KOPT-K1 (cell line): ENCODE data around the gene ROCK1.
"Not testable (repeated sequence)": the region's sequence is repeated elsewhere in the genome, so short reads cannot be mapped to it uniquely, and the experiment has no call there.

Source experiments
- H3K27ac ChIP-seq: fragments of 200-600 bp; sonication (generic); 2 replicates; pipeline ENCODE4 v1.5.1; 2016; ENCODE audit warnings: antibody characterized with exemption, mild to moderate bottlenecking, low read depth, low read length; ENCODE audit not compliant: poor library complexity, severe bottlenecking
- H3K36me3 ChIP-seq: fragments of 200-600 bp; sonication (generic); 2 replicates; pipeline ENCODE4 v1.5.1; 2017; ENCODE audit warnings: antibody characterized with exemption, mild to moderate bottlenecking, low read length, moderate library complexity; ENCODE audit not compliant: insufficient read depth
- H3K9me3 ChIP-seq: fragments of 200-600 bp; sonication (generic); 2 replicates; pipeline ENCODE4 v1.5.1; 2017; ENCODE audit warnings: antibody characterized with exemption, low read length, mild to moderate bottlenecking; ENCODE audit not compliant: insufficient read depth, poor library complexity, severe bottlenecking

Gene ROCK1

DNA sequence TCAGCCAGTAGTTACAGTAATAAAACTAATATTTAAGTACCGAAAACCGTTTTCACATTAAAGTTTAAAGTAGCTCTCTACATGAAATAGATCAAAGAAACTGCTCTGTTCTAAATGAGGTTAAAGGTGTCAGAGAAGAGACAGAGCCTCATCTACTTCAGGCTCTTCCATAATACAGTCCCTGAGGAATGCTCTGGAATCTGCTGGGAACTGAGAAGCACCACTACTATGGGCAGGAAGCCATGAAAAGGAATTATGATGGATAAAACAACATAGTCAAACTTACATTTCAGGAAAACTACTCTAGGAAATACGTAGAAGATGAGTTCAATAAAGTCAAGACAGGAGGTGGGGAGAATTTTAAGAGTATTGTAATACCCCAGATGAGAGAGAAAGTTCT lies 60.0 kb downstream of the ROCK1 start:
- no peak overlapping the region for H3K27ac ChIP-seq
- H3K9me3 ChIP-seq = no peaks in the 10 kb centered on the region
- peaks cover 15% of the 10 kb centered on the region for H3K36me3 ChIP-seq

DNA sequence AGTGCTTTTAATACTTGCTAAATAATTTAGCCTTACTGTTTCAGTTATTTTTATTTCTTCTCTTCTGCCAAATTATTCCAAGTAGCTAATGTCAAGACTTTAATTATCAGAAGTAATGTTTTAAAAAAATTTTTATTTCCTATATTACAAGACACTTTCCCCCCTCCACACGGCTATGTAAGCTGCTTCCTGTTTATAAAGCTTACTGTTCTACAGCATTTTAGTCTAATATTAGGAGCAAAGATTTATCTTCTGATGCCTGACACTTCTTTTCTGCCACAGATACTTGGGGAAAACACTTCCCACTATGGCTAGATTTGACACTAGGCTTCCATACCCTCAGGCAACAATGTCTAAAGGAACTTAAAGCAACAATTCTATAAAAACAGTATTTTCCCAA lies 62.3 kb downstream of the ROCK1 start:
- Histone ChIP-seq H3K9me3 (no peaks in the 10 kb centered on the region), H3K27ac (no peak overlapping the region), H3K36me3 (peaks cover 30% of the 10 kb centered on the region)

DNA sequence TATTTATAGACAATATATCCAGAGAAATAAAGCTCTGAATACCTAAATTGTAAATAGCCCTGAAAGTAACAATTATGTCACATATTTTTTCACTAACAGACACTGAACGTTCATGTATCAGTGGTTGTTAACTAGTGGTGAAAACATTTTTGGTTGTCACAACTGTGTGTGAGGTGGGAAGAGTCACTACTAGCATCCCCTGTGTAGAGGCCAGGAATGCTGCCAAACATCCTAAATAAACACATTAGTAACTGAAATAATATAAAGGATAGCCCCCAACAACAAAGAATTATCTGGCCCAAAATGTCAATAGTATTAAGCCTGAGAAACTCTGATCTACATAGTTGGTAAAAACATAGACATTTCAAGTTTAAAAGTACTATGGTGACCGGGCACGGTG lies 64.5 kb downstream of the ROCK1 start:
- H3K27ac ChIP-seq = no peak overlapping the region
- peaks cover 50% of the 10 kb centered on the region for H3K36me3 ChIP-seq
- H3K9me3 ChIP-seq = no peaks in the 10 kb centered on the region

GRCh38 chr18:21040466-21040865 lies 71.1 kb downstream of the ROCK1 start:
- H3K9me3 ChIP-seq = no peaks in the 10 kb centered on the region
- peaks cover 87% of the 10 kb centered on the region for H3K36me3 ChIP-seq

DNA sequence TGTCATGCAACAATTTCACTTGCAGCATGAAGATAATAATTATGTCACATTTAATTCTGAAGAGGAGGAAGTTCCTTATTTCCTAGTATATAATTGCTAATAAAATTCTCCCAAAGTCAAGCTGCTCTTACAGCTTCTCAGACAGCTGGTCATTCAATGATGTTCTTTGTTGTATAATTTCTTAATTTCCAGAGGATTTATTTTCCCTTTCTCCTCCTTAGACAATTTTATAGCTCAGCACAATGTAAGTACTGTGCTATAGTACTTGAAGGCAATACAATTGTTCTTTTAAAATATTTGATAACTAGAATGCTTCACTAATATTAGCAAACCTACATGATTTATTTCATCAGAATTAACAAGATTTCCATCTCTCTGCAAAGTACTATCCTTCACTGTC lies 73.4 kb downstream of the ROCK1 start:
- H3K27ac ChIP-seq = no peak overlapping the region
- peaks cover 84% of the 10 kb centered on the region for H3K36me3 ChIP-seq
- H3K9me3 ChIP-seq = peaks cover 4% of the 10 kb centered on the region

More at GRCh38 chr18:21040466-21040865, 71.1 kb downstream of the ROCK1 start:
- H3K27ac ChIP-seq = no peak overlapping the region

GRCh38 chr18:21031845-21032244 lies 79.8 kb downstream of the ROCK1 start:
- peaks cover 21% of the 10 kb centered on the region for H3K9me3 ChIP-seq
- H3K36me3 ChIP-seq = peaks cover 67% of the 10 kb centered on the region
- no peak overlapping the region for H3K27ac ChIP-seq

DNA sequence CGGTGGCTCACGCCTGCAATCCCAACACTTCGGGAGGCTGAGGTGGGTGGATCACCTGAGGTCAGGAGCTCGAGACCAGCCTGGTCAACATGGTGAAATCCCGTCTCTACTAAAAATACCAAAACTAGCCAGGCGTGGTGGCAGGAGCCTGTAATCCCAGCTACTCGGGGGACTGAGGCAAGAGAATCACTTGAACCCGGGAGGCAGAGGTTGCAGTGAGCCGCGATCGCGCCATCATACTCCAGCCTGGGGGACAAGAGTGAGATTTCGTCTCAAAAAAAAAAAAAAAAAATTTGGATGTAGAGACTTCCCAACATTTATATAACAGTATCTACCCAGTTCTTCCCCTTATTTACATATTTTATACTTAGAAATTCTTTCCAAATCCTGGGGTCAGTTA lies 93.4 kb downstream of the ROCK1 start:
- H3K36me3 ChIP-seq = peaks cover 72% of the 10 kb centered on the region

DNA sequence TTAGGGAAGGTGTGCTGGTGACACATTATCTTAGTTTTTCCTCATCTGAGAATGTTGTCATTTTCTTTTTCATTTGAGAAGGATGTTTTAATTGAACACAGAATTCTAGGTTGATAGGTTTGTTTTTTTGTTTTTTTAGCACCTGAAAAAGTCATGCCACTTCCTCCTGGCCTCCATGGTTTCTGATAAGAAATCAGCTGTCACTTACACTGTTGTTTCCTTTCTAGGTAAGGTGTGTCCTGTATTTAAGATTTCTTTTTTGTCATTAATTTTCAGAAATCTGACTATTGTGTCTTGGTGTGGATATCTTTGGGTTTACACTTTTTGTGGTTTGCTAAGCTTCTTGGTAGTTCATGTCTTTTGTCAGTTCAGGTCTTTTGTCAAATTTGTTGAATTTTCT lies 99.3 kb downstream of the ROCK1 start:
- Histone ChIP-seq H3K36me3 (peaks cover 80% of the 10 kb centered on the region), H3K9me3 (peaks cover 13% of the 10 kb centered on the region), H3K27ac (no peak overlapping the region)

More for the DNA sequence above, 93.4 kb downstream of the ROCK1 start:
- H3K9me3 ChIP-seq, H3K27ac ChIP-seq: not testable (repeated sequence)

DNA sequence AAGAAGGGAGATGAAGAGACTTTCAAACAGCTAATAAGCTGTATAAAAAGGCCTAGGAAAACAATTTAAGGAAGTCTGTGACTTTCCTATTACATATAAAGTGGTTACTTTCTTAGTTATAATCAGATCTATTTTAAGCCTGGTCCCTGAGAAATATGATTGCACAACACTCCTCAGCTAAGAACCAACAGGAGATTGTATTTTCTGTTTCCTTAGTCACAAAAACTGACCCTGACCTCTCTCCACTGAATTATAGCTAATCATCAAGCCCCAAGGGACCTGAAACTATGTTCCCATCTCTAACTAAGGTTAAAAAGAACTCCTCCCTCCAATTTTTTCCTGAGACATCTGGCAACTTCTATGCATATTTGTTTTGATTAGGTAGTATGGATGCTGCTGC lies 106.9 kb downstream of the ROCK1 start:
- Histone ChIP-seq H3K9me3 (no peaks in the 10 kb centered on the region), H3K36me3 (peaks cover 87% of the 10 kb centered on the region), H3K27ac (no peak overlapping the region)

- H3K9me3 ChIP-seq = no peaks in the 10 kb centered on the region
- peaks cover 87% of the 10 kb centered on the region for H3K36me3 ChIP-seq
- H3K27ac ChIP-seq = no peak overlapping the region
Observed at GRCh38 chr18:21000667-21001066, 110.9 kb downstream of the ROCK1 start.

DNA sequence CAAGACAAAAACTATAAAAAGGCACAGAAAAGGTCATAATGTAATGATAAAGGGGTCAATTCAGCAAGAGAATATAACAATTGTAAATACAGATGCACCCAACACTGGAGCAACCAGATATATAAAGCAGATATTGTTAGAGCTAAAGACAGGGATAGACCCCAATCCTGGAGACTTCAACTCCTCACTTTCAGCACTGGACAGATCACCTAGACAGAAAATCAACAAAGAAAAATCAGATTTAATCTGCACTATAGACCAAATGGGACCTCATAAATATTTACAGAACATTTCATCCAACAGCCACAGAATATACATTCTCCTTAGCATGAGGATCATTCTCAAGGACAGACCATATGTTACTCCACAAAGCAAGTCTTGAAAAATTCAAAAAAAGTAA lies 114.2 kb downstream of the ROCK1 start:
- H3K9me3 ChIP-seq = no peaks in the 10 kb centered on the region
- H3K27ac ChIP-seq = no peak overlapping the region
- peaks cover 82% of the 10 kb centered on the region for H3K36me3 ChIP-seq

DNA sequence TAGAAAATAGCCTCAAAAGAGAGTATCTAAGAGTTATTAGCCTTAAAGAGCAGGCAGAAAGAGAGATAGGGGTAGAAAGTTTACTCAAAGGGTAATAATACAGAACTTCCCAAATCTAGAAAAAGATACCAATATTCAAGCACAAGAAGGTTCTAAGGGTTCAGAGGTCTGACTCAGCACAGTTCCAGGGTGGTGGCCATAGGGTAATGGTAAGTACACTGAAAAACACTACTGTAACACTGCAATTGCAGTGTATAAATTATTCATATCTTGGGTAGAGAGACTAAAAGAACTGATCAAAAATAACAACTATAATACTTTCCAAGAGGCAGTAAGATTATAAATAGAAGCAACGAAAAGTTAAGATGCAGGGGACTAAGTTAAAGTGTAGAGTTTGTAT lies 115.2 kb downstream of the ROCK1 start:
- Histone ChIP-seq H3K9me3 (no peaks in the 10 kb centered on the region), H3K36me3 (peaks cover 83% of the 10 kb centered on the region), H3K27ac (no peak overlapping the region)

DNA sequence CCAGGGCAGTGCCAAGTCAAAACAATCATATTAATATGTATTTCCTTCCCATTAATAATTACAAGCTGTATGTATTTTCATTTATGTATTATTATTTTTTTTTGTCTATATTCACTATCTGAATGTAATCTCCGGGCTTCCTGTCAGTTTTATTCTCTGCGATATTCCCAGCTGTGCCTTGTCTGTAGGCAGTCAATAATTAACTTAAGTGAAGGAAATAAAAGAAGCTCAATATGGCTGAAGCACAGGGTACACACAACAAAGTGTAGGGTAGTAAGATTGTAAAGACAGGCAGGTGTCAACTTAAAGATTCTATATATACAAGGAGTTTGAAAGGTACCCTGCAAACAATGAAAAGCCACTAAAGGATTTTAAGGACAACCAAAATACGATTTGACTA lies 122.9 kb downstream of the ROCK1 start:
- no peaks in the 10 kb centered on the region for H3K9me3 ChIP-seq
- no peak overlapping the region for H3K27ac ChIP-seq
- H3K36me3 ChIP-seq = peaks cover 92% of the 10 kb centered on the region

DNA sequence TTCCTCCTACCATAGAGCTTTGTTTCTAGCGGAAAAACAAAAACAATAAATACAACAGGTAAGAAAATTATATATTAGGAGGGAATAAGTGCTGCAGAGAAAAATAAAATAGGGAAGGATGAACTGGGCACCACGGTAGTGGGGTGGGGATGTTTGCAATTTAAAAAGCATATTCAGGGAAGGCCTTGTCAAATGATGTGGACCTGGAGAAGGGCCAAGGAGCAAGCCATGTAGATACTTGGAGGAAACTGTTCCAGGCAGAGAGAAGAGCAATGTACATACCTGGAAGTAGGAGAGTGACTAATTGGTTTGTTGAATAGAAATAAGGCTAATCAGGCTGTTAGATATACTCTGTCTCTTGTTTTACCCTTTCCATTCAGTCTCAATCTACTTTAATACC lies 136.5 kb downstream of the ROCK1 start:
- no peaks in the 10 kb centered on the region for H3K9me3 ChIP-seq
- H3K36me3 ChIP-seq = peaks cover 73% of the 10 kb centered on the region
- H3K27ac ChIP-seq = no peak overlapping the region

DNA sequence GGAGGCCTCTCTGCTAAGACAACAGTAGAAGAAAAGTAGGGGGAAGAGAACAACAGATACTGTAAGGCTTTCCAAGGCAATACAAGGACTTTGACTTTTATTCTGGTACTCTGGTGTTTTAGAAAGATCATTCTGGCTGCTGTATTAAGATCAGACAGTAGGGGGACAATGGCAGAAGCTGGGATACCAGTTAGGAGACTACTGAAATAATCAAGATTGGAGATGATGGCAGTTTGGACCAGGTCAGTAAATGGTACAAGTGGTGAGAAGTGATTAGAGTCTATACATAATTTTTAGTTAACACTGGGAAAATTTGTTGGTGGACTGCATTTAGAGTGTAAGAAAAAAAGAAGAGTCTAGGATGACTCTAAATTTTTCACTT lies 139.7 kb downstream of the ROCK1 start:
- Histone ChIP-seq H3K27ac (no peak overlapping the region), H3K36me3 (peaks cover 73% of the 10 kb centered on the region), H3K9me3 (no peaks in the 10 kb centered on the region)

DNA sequence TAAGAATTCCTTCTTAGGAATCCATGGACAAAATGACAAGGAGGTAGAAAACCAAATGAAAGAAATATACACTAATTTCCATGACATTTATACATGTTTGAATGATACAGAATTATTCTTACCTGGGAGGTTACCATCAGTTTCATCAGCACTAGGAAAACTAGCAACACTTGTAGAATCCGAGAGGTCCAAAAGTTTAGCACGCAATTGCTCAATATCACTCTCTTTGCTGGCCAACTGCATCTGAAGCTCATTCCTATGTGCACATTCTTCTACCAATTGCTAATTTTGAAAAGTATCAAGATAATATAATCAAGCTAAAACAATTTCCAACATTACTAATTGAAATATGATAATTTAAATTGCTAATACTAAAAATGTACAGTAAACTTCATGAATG lies 144.8 kb downstream of the ROCK1 start:
- Histone ChIP-seq H3K36me3 (peaks cover 70% of the 10 kb centered on the region), H3K27ac (no peak overlapping the region), H3K9me3 (no peaks in the 10 kb centered on the region)

DNA sequence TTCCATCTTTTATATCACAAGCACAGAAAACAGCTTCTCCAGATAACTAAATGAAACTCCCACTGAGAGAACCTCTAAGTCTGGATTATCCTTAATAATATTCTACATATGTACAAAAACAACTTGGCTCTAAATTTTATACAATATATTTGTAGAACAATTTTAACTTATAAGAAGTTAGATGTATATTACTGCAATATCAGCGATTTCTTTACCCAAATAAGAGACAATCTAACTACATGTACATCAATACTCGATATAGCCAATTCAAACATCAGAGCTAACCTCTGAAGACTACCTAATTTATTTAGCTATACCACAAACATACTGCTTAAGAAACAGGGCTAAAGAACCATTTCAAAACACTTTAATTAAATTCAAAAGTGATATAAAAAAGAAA lies 148.6 kb downstream of the ROCK1 start:
- Histone ChIP-seq H3K9me3 (no peaks in the 10 kb centered on the region), H3K36me3 (peaks cover 52% of the 10 kb centered on the region), H3K27ac (no peak overlapping the region)
